DMS153 treated with DMSO at 0.1 percent for 48 hours (cell line): ENCODE measurements around the gene KLHL9.
A peak's percentile ranks its signal among the peaks of the same experiment; 100 is the strongest.

ENCODE experiments used
- DNase-seq: peaks from one replicate; lab custom pipeline; 2025; ENCODE audit not compliant: unreplicated experiment; lab: John Stamatoyannopoulos, UW

KLHL9 gene

DNA sequence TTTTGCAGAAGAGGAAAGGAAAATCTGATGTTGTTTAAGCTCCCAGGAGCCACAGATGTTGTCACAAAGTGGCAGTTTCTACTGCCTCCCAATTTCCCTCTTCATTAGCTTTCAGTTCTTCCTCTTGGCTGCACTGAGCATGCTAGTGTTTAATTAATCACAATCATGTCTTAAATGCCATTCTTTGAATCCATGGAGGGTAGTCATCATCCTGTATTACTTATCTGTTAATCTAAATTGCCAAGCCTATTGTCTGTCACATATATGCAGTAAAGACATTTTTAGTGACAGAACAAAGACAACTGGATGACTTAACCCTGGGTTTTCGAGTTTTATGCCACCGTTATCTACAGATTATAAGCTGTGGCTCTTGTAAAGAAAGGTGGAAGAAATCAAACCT, 14.7 kb downstream of the KLHL9 start:
- no peak for DNase-seq

GRCh38 chr9:21317956-21318923, 17.0 kb downstream of the KLHL9 start:
- DNase-seq, result peak; percentile 43

DNA sequence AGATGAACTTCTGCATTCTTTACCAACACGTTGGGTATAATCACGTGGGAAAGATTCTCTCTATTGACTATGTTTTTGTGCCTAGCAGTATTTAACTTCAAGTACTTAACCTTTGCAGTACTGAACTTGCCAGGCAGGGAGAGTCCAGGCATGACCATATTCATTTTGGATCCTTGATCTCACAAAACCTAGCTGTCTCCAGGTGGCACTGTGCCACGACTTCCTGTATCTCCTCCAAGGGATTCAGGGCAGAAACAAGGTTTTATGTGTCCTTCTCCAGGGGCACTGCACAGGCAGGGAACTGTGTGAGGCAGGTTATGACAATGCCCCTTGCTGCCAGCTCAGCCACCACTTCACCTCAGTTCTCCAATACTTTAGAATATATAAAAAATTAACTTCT, 18.3 kb downstream of the KLHL9 start:
- no peak for DNase-seq

- DNase-seq, result no peak
Observed at GRCh38 chr9:21316032-21316842, 19.0 kb downstream of the KLHL9 start.

DNA sequence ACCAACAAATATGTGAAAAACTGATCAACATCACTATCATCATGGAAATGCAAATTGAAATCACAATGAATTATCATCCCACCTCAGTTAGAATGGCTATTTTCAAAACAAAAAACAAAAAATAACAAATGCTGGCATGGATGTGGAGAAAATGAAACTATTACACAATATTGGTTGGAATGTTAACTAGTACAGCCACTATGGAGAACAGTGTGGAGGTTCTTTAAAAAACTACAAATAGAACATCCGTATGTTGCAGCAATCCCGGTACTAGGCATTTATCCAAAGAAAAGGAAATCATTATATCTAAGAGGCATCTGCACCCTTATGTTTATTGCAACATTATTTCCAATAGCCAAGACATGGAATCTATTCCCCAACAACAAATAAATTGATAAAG, 21.1 kb downstream of the KLHL9 start:
- no peak for DNase-seq

- no peak for DNase-seq
Observed at GRCh38 chr9:21311889-21312288, 23.3 kb downstream of the KLHL9 start.

- no peak for DNase-seq
Observed at GRCh38 chr9:21305213-21305612, 30.0 kb downstream of the KLHL9 start, which contains the start of gene IFNA5. Gene IFNA5, minus strand, starts transcription at chr9:21305313. Its CDS starts 57 bp downstream, at chr9:21305256.

- no peak for DNase-seq
Observed at GRCh38 chr9:21295992-21296391, 39.2 kb downstream of the KLHL9 start.

DNA sequence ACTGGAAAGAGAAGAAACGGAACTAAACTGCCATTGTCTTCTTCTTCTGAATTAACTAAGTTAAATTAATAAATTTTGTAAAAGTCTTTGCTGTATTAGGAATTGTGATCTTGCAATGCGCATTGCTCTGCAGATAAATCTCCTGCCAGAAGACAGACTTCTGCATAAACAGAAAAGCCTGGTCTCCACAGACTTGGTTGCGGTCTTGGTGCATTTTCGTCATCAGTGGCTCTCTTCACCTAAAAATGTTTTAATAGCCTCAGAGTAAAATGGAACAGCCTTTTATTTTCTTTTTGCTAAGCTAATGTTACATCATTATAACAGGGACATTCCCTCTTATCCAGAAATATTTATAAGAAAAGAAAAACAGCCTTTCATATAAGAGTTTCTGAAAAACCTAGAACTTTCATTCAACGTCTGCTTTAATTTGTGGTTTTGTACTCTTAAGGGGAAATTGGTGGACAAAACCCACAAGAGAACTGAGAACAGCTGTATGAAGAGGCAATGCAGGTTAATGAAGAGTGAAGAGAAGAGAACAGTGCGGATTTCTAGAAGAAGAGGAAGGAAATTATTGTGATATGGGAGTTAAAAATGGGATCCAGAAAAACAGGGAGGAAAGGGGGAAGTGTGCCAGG, 40.2 kb downstream of the KLHL9 start:
- no peak for DNase-seq

GRCh38 chr9:21294364-21294774, 40.8 kb downstream of the KLHL9 start:
- DNase-seq, result no peak

GRCh38 chr9:21289848-21290247, 45.4 kb downstream of the KLHL9 start:
- no peak for DNase-seq

- DNase-seq, result no peak
Observed at GRCh38 chr9:21287280-21287679, 47.9 kb downstream of the KLHL9 start.

DNA sequence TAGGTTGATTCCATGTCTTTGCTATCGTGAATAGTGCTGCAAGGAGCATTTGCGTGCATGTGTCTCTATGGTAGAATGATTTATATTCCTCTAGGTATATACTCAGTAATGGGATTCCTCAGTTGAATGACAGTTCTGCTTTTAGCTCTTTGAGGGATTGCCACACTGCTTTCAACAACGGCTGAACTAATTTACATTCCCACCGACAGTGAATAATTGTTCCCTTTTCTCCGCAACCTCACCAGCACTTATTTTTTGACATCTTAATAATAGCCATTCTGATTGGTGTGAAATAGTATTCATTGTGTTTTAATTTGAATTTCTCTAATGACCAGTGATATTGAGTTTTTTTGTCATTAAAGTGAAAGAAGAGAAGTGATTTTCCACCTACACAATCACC, 48.5 kb downstream of the KLHL9 start:
- no peak for DNase-seq

DNA sequence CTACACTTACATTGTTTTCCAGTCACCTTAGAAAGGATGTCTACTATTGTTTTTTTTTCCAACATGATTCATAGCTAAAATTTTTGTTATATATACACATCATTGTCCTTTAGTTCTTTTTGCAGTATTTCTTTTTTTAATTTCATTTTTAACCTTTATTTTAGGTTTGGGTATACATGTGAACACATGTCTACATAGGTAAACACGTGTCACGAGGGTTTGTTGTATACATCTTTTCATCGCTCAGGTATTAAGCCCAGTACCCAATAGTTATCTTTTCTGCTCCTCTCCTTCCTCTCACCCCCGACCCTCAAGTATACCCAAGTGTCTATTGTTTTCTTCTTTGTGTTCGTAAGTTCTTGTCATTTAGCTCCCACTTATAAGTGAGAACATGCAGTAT, 49.1 kb downstream of the KLHL9 start:
- DNase-seq, result no peak

- DNase-seq, result no peak
Observed at GRCh38 chr9:21281275-21281674, 53.9 kb downstream of the KLHL9 start.
